Right lobe of liver (tissue), 6 donors: ENCODE measurements around the gene HSD11B2. TPM values are rescaled to one million over a fixed set of nuclear protein-coding genes. Genes with fewer than 3 reads are reported as not detected.
A peak's percentile ranks its signal among the peaks of the same experiment; 100 is the strongest.

Experiments
- ATAC-seq, 4 donors: fragments of 200-7000 bp; cut with Tn5 transposase; one replicate each; pipeline ENCODE4 v1.9.1; 2020; ENCODE audit warnings: mild to moderate bottlenecking in 4 of 4, moderate library complexity in 4 of 4
- DNase-seq, 3 donors: peaks; one replicate each; pipeline ENCODE4 v3.0.0-alpha.2; 2020
- H3K27ac ChIP-seq, 3 donors: fragments of 200-600 bp; one replicate each; pipeline ENCODE4 v1.8.0; 2022
- H3K27me3 ChIP-seq, 2 donors: fragments of 200-600 bp; one replicate each; pipeline ENCODE4 v1.8.0; 2022
- H3K36me3 ChIP-seq, 4 donors: fragments of 200-600 bp; sonication (generic) in 1 of 4; one replicate each; pipeline versions ENCODE4 v1.5.1 to v1.8.0; 2017 to 2022; ENCODE audit warnings: control low read depth in 1 of 4
- H3K4me1 ChIP-seq, 4 donors: fragments of 200-600 bp; sonication (generic) in 1 of 4; one replicate each; pipeline versions ENCODE4 v1.5.1 to v1.8.0; 2017 to 2022; ENCODE audit warnings: control low read depth in 1 of 4
- H3K4me3 ChIP-seq, 3 donors: fragments of 200-600 bp; one replicate each; pipeline ENCODE4 v1.8.0; 2022
- H3K9me3 ChIP-seq, 4 donors: fragments of 200-600 bp; sonication (generic) in 1 of 4; one replicate each; pipeline versions ENCODE4 v1.5.1 to v1.8.0; 2017 to 2022; ENCODE audit warnings: control low read depth in 1 of 4
- CTCF ChIP-seq, 4 donors: fragments of 200-600 bp in 3 of 4; fragments of 450-650 bp in 1 of 4; IDR thresholded peaks; one replicate each; pipeline versions ENCODE4 v1.5.1 to v1.8.0; 2016 to 2022; ENCODE audit warnings: antibody characterized with exemption in 4 of 4, mild to moderate bottlenecking in 2 of 4
- POLR2A ChIP-seq: fragments of 450-650 bp; IDR thresholded peaks from one replicate; pipeline ENCODE4 v1.6.1; 2017; ENCODE audit warnings: antibody characterized with exemption, mild to moderate bottlenecking
- WGBS: methylation state at CpG from one replicate; pipeline ENCODE4 v1.1.6; 2018; ENCODE audit warnings: low coverage, low lambda C conversion rate; ENCODE audit not compliant: insufficient coverage; ENCODE audit errors: missing lambda C conversion rate; 5-methylcytosine and 5-hydroxymethylcytosine counted together
- intact Hi-C, 2 donors: fragments of 100-400 bp; cut with DNase I; formaldehyde crosslinking; loops; one replicate each; pipeline versions ENCODE4 v1.11.2 to v1.14.1; 2022
- total RNA-seq, 6 experiments: library from RNA; depleted of rRNA in 2 of 6; stranded (reverse); fragments of >200 nt in 2 of 6; fragmentation: NEBNext Ultra II Directional in 3 of 6; extraction: Animal tissue kit (Norgen Biotek cat#: 25700) in 3 of 6; gene quantifications; one replicate each; pipeline versions ENCODE4 v1.1.0 to v1.2.4, GENCODE V29; 2016 to 2023
- donor health status: DM: no; HTN: yes; CAD: no.
- donor health status: DM: no; HTN: no; CAD: no.
- donor health status: DM: no; HTN: no; CAD: no.
- donor health status: DM: no; HTN: yes; CAD: no.
- donor health status: DM: no; HTN: yes; CAD: no.

HSD11B2 gene
- total RNA-seq, 6 experiments from 2014 or later: 1.3 to 2.7 (median 2.1) TPM

- intact Hi-C loops: no loop called here
- H3K27ac ChIP-seq: no peak overlapping the region
- DNase-seq (peak; percentile 96 to 99 (median 98)), ATAC-seq (peak; percentile 94 to 97 (median 95))
- no peaks in the 10 kb centered on the region for H3K9me3 ChIP-seq
- H3K36me3 ChIP-seq: no peaks in the 10 kb centered on the region
- H3K4me1 ChIP-seq: peaks cover 0 to 29% (median 14%) of the 10 kb centered on the region in 4 donors
- TF ChIP-seq POLR2A (no peak), CTCF (IDR thresholded peaks at IDR 0.05) (no peak)
- no peak overlapping the region for H3K4me3 ChIP-seq
- no peaks in the 10 kb centered on the region for H3K27me3 ChIP-seq
- WGBS: 8% methylated on average over 3 of the region's 7 CpGs
These were observed 39.4 kb downstream of the HSD11B2 start for GRCh38 chr16:67470359-67470758.

GRCh38 chr16:67471758-67472384, 41.0 kb downstream of the HSD11B2 start:
- H3K27ac ChIP-seq: no peak overlapping the region
- intact Hi-C loops: no loop called here
- H3K4me3 ChIP-seq: no peak overlapping the region
- no peak for TF ChIP-seq POLR2A
- no peak for TF ChIP-seq CTCF (IDR thresholded peaks at IDR 0.05)
- no peak for DNase-seq
- peaks cover 0 to 41% (median 15%) of the 10 kb centered on the region in 4 donors for H3K4me1 ChIP-seq
- H3K27me3 ChIP-seq: no peaks in the 10 kb centered on the region
- no peak for ATAC-seq
- H3K9me3 ChIP-seq: no peaks in the 10 kb centered on the region
- 79% methylated on average over 5 of the region's 6 CpGs for WGBS
- H3K36me3 ChIP-seq: no peaks in the 10 kb centered on the region

GRCh38 chr16:67474551-67475455, 43.9 kb downstream of the HSD11B2 start:
- intact Hi-C loops: no loop called here
- no peaks in the 10 kb centered on the region for H3K9me3 ChIP-seq
- no peaks in the 10 kb centered on the region for H3K27me3 ChIP-seq
- no peak overlapping the region for H3K27ac ChIP-seq
- H3K4me1 ChIP-seq: peaks cover 0 to 54% (median 21%) of the 10 kb centered on the region in 4 donors
- H3K36me3 ChIP-seq: no peaks in the 10 kb centered on the region
- no peak for ATAC-seq
- no peak for TF ChIP-seq POLR2A
- TF ChIP-seq CTCF (IDR thresholded peaks at IDR 0.05): no peak
- peak in 1 of 3 donors; percentile 49 for DNase-seq
- no peak overlapping the region for H3K4me3 ChIP-seq
- WGBS: 50% methylated on average over 9 of the region's 11 CpGs

GRCh38 chr16:67477960-67478554, 47.1 kb downstream of the HSD11B2 start:
- Histone ChIP-seq H3K4me1 (peaks cover 0 to 55% (median 16%) of the 10 kb centered on the region in 4 donors), H3K4me3 (no peak overlapping the region), H3K27ac (no peak overlapping the region), H3K9me3 (no peaks in the 10 kb centered on the region), H3K27me3 (no peaks in the 10 kb centered on the region), H3K36me3 (no peaks in the 10 kb centered on the region)
- intact Hi-C loops: no loop called here
- DNase-seq: peak in 1 of 3 donors; percentile 58
- peak in 1 of 4 donors; percentile 7 for ATAC-seq
- WGBS: 46% methylated on average over 5 of the region's 8 CpGs
- TF ChIP-seq CTCF (IDR thresholded peaks at IDR 0.05): no peak
- TF ChIP-seq POLR2A: no peak
